Urothelium cell line (cell line): ENCODE data around the gene DLD.
"Not testable (repeated sequence)": the region's sequence is repeated elsewhere in the genome, so short reads cannot be mapped to it uniquely, and the experiment has no call there.

Experiments used
- DNase-seq: peaks from one replicate; pipeline ENCODE4 v3.0.0; 2011; ENCODE audit warnings: low spot score, mixed read lengths
- FAIRE-seq: peaks from 2 replicates; lab custom pipeline; 2011; peaks lifted over from hg19 to GRCh38; lab: Jason Lieb, UNC

Gene DLD

GRCh38 chr7:107939573-107940489, 48.8 kb downstream of the DLD start:
- DNase-seq: no peak
- no peak for FAIRE-seq

GRCh38 chr7:107940951-107941350, 50.0 kb downstream of the DLD start:
- FAIRE-seq (no peak), DNase-seq (no peak)

GRCh38 chr7:107943018-107943417, 52.0 kb downstream of the DLD start:
- DNase-seq (no peak), FAIRE-seq (no peak)

GRCh38 chr7:107944411-107945169, 53.6 kb downstream of the DLD start:
- DNase-seq (no peak), FAIRE-seq (no peak)

GRCh38 chr7:107945332-107945731, 54.3 kb downstream of the DLD start:
- FAIRE-seq: no peak
- no peak for DNase-seq

- no peak for FAIRE-seq
- no peak for DNase-seq
Observed at GRCh38 chr7:107946451-107946850, 55.5 kb downstream of the DLD start.

- FAIRE-seq (no peak), DNase-seq (no peak)
Observed at GRCh38 chr7:107946881-107947280, 55.9 kb downstream of the DLD start.

GRCh38 chr7:107948645-107949442, 57.9 kb downstream of the DLD start:
- no peak for FAIRE-seq
- no peak for DNase-seq

- FAIRE-seq: no peak
- DNase-seq: no peak
Observed at GRCh38 chr7:107949443-107949935, 58.5 kb downstream of the DLD start.

GRCh38 chr7:107951172-107951787, 60.3 kb downstream of the DLD start:
- FAIRE-seq (no peak), DNase-seq (no peak)

- FAIRE-seq: no peak
- no peak for DNase-seq
Observed at GRCh38 chr7:107951896-107952295, 60.9 kb downstream of the DLD start.

- no peak for FAIRE-seq
- no peak for DNase-seq
Observed at GRCh38 chr7:107953265-107953923, 62.4 kb downstream of the DLD start.

- DNase-seq (no peak), FAIRE-seq (no peak)
Observed at GRCh38 chr7:107953924-107954303, 62.9 kb downstream of the DLD start.

GRCh38 chr7:107955394-107955793, 64.4 kb downstream of the DLD start:
- FAIRE-seq: no peak
- DNase-seq: no peak

GRCh38 chr7:107956950-107957349, 66.0 kb downstream of the DLD start:
- DNase-seq, FAIRE-seq: not testable (repeated sequence)

GRCh38 chr7:107957436-107957835, 66.5 kb downstream of the DLD start:
- no peak for DNase-seq
- no peak for FAIRE-seq

- no peak for FAIRE-seq
- DNase-seq: no peak
Observed at GRCh38 chr7:107958764-107959526, 68.0 kb downstream of the DLD start.

GRCh38 chr7:107959527-107959898, 68.5 kb downstream of the DLD start:
- FAIRE-seq (no peak), DNase-seq (no peak)

GRCh38 chr7:107960272-107960671, 69.3 kb downstream of the DLD start:
- no peak for DNase-seq
- FAIRE-seq: no peak
